ENCODE data around the gene PDIA6.

The PDIA6 gene

DNA sequence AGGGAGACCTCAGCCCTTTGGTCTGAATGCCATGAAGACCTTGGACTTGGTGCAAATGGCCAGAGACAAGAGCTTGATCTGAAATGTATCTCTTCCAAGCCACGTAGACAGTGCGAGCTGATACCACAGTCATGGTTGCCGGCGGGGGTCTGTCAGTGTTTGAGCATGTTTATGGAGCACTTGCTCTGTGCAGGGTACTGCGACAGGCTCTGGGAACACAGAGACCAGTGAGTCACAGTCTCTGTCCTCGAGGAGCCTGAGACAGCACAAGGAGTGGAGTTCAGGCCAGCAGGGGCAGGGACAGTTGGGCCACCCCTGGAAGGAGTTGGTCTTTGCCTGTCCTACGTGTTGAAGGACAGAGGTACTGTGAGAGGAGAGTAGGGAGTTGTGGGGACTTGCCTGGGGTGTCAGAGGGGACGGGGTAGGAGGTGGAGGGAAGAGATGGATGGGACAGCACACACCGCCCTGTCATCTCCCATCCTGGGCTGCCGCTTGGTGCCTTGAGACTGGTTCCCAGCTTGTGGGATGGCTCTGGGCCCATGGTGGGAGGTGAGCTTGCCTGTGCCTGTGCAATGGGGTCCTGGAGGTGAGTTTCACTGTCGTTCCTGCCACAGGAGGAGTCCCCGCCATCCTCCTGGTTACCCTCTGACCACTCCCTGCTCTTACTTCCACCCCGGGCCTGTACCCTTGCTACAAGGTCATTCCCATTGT, 51.6 kb downstream of the PDIA6 start:
- TF ChIP-seq CTCF (IDR thresholded peaks at IDR 0.05; ENCODE audit: low read depth, low read length) = no peak
- DNase-seq (ENCODE audit: low read depth in 2 of 2) = no peak
- no peak overlapping the region for H3K4me3 ChIP-seq (replicated peaks in 1 of 2; ENCODE audit: low read depth in 2 of 2, low read length in 2 of 2)

- no peak overlapping the region for H3K4me3 ChIP-seq (replicated peaks in 1 of 2; ENCODE audit: low read depth in 2 of 2, low read length in 2 of 2)
- no peak for DNase-seq (ENCODE audit: low read depth in 2 of 2)
- TF ChIP-seq CTCF (IDR thresholded peaks at IDR 0.05; ENCODE audit: low read depth, low read length) = no peak
These were observed 53.4 kb downstream of the PDIA6 start for GRCh38 chr2:10759151-10759714.

GRCh38 chr2:10757814-10758286, 54.7 kb downstream of the PDIA6 start:
- no peak for DNase-seq (ENCODE audit: low read depth in 2 of 2)
- H3K4me3 ChIP-seq (replicated peaks in 1 of 2; ENCODE audit: low read depth in 2 of 2, low read length in 2 of 2) = no peak overlapping the region
- TF ChIP-seq CTCF (IDR thresholded peaks at IDR 0.05; ENCODE audit: low read depth, low read length) = no peak

DNA sequence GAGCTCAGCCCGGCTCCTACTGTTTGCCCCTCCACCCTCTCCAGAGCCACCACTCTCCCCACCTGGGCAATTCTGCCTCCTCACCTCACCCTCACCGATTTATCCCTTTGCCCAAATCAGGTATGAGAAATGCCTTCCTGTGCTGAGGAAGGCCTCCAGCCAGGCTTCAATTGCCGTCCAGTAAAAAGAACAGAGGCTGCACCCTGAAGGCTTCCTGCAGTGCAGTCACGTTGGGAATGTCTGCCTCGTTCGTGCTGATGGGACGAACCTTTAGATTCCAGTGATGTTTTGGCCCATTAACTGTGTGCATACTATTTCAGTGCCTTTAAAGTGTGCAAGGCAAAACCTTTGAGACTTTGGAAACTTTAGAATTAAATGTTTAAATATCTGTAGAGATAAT, 57.0 kb downstream of the PDIA6 start:
- no peak for DNase-seq (ENCODE audit: low read depth in 2 of 2)
- H3K4me3 ChIP-seq (replicated peaks in 1 of 2; ENCODE audit: low read depth in 2 of 2, low read length in 2 of 2) = no peak overlapping the region
- TF ChIP-seq CTCF (IDR thresholded peaks at IDR 0.05; ENCODE audit: low read depth, low read length) = no peak

GRCh38 chr2:10753876-10754275, 58.7 kb downstream of the PDIA6 start:
- TF ChIP-seq CTCF (IDR thresholded peaks at IDR 0.05; ENCODE audit: low read depth, low read length) = no peak
- no peak overlapping the region for H3K4me3 ChIP-seq (replicated peaks in 1 of 2; ENCODE audit: low read depth in 2 of 2, low read length in 2 of 2)

GRCh38 chr2:10753156-10753555, 59.4 kb downstream of the PDIA6 start:
- no peak for DNase-seq (ENCODE audit: low read depth in 2 of 2)
- no peak for TF ChIP-seq CTCF (IDR thresholded peaks at IDR 0.05; ENCODE audit: low read depth, low read length)
- no peak overlapping the region for H3K4me3 ChIP-seq (replicated peaks in 1 of 2; ENCODE audit: low read depth in 2 of 2, low read length in 2 of 2)

More at GRCh38 chr2:10753876-10754275, 58.7 kb downstream of the PDIA6 start:
- DNase-seq (ENCODE audit: low read depth in 2 of 2) = no peak

Measured in cardiac fibroblast (primary cell).